NCI-H2171 treated with DMSO at 0.1 percent for 48 hours (cell line): ENCODE data around the gene TMEM240.
"Not testable (repeated sequence)": the region's sequence is repeated elsewhere in the genome, so short reads cannot be mapped to it uniquely, and the experiment has no call there.

Experiments
- DNase-seq: peaks from one replicate; lab custom pipeline; 2025; lab: John Stamatoyannopoulos, UW

The TMEM240 gene

GRCh38 chr1:1557688-1558087 is 17.3 kb upstream of the TMEM240 start:
- DNase-seq: not testable (repeated sequence)

- not testable (repeated sequence) for DNase-seq
These were observed 16.5 kb upstream of the TMEM240 start for GRCh38 chr1:1556961-1557360.

GRCh38 chr1:1556505-1556904 is 16.1 kb upstream of the TMEM240 start:
- DNase-seq: no peak

- no peak for DNase-seq
These were observed 14.8 kb upstream of the TMEM240 start for GRCh38 chr1:1554926-1555915.

GRCh38 chr1:1554550-1554925 is 14.1 kb upstream of the TMEM240 start:
- DNase-seq: no peak

GRCh38 chr1:1553821-1554494 is 13.5 kb upstream of the TMEM240 start:
- no peak for DNase-seq

- DNase-seq: no peak
These were observed 11.8 kb upstream of the TMEM240 start for GRCh38 chr1:1552263-1552639.

GRCh38 chr1:1551524-1552262 is 11.3 kb upstream of the TMEM240 start:
- DNase-seq: no peak

GRCh38 chr1:1550591-1551432 is 10.4 kb upstream of the TMEM240 start:
- no peak for DNase-seq

GRCh38 chr1:1550087-1550486 is 9.7 kb upstream of the TMEM240 start:
- no peak for DNase-seq

- no peak for DNase-seq
These were observed 8.2 kb upstream of the TMEM240 start for GRCh38 chr1:1548591-1548990.

- no peak for DNase-seq
These were observed 7.1 kb upstream of the TMEM240 start for GRCh38 chr1:1547476-1547875.

GRCh38 chr1:1547011-1547410 is 6.6 kb upstream of the TMEM240 start:
- no peak for DNase-seq

- no peak for DNase-seq
These were observed 5.7 kb upstream of the TMEM240 start for GRCh38 chr1:1545946-1546737.

- no peak for DNase-seq
These were observed 4.1 kb upstream of the TMEM240 start for GRCh38 chr1:1544544-1544943.

- no peak for DNase-seq
These were observed 3.3 kb upstream of the TMEM240 start for GRCh38 chr1:1543706-1544099.

- no peak for DNase-seq
These were observed 2.6 kb upstream of the TMEM240 start for GRCh38 chr1:1542766-1543705.

- no peak for DNase-seq
These were observed 1.7 kb upstream of the TMEM240 start for GRCh38 chr1:1541956-1542765.
